ENCODE measurements around the gene ADAR.

DNA sequence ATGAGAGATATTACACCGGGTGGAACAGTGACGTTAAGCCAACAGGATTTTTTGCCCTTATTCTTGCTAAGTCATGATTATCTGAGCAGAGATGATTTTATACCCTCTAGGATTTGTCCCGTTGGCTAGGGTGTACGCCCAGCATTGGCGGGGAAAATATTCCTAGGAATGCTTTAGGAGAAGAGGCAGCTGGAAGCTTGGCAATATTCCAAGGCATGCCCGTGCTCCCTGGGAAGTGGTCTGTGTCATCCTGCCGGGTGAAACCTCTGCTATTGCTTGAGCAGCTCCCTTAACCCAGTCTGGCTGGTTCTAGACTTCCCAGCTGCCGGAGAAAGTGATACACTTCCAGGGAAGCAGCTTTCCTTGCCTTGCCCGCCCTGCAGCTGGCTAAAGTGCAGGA, 24.2 kb downstream of the ADAR start:
- TF ChIP-seq EZH2phosphoT487 (IDR thresholded peaks at IDR 0.05; ENCODE audit: insufficient read depth, low read depth), result no peak
- TF ChIP-seq EZH2 (IDR thresholded peaks at IDR 0.05; ENCODE audit: insufficient read depth, poor library complexity, severe bottlenecking), result no peak
